ENCODE measurements around the gene SALL3.

Gene SALL3

GRCh38 chr18:78965917-78966792, 13.5 kb upstream of the SALL3 start:
- DNase-seq: no peak

- no peak for DNase-seq
Observed at GRCh38 chr18:78966793-78967106, 12.9 kb upstream of the SALL3 start.

- no peak for DNase-seq
Observed at GRCh38 chr18:78967692-78968091, 11.9 kb upstream of the SALL3 start.

GRCh38 chr18:78969574-78970315, 9.9 kb upstream of the SALL3 start:
- no peak for DNase-seq

GRCh38 chr18:78970774-78971333, 8.8 kb upstream of the SALL3 start:
- no peak for DNase-seq

GRCh38 chr18:78971511-78972245, 7.9 kb upstream of the SALL3 start:
- no peak for DNase-seq

- DNase-seq: no peak
Observed at GRCh38 chr18:78972385-78972918, 7.2 kb upstream of the SALL3 start.

GRCh38 chr18:78972930-78973331, 6.7 kb upstream of the SALL3 start:
- DNase-seq: no peak

GRCh38 chr18:78973357-78974083, 6.1 kb upstream of the SALL3 start:
- DNase-seq: no peak

GRCh38 chr18:78974115-78974761, 5.4 kb upstream of the SALL3 start:
- DNase-seq: no peak

GRCh38 chr18:78975292-78975691, 4.3 kb upstream of the SALL3 start:
- no peak for DNase-seq

GRCh38 chr18:78975699-78976335, 3.8 kb upstream of the SALL3 start:
- DNase-seq: no peak

GRCh38 chr18:78976765-78977636, 2.6 kb upstream of the SALL3 start:
- DNase-seq: no peak

- DNase-seq: no peak
Observed at GRCh38 chr18:78977637-78978348, 1.8 kb upstream of the SALL3 start.

- no peak for DNase-seq
Observed at GRCh38 chr18:78978349-78979055, 1.1 kb upstream of the SALL3 start.

- DNase-seq: no peak
Observed at GRCh38 chr18:78979056-78979729, 425 bp upstream of the SALL3 start.

GRCh38 chr18:78980279-78980771, 707 bp downstream of the SALL3 start:
- DNase-seq: no peak

GRCh38 chr18:78980777-78981380, 1.3 kb downstream of the SALL3 start:
- no peak for DNase-seq

All from activated CD4-positive, CD25-positive, alpha-beta regulatory T cell (primary cell).